Neural progenitor cell (in vitro differentiated cells): ENCODE measurements around the gene HOXB9. TPM values are rescaled to one million over a fixed set of nuclear protein-coding genes. Genes with fewer than 3 reads are reported as not detected.

ENCODE experiments used
- DNase-seq: peaks from one replicate; pipeline ENCODE4 v3.0.0-alpha.2; 2016; ENCODE audit warnings: low spot score
- H2AFZ ChIP-seq: fragments of 200-600 bp; sonication (generic); replicated peaks from 2 replicates; pipeline ENCODE4 v1.6.1; 2016; ENCODE audit warnings: antibody characterized with exemption
- H3F3A ChIP-seq: fragments of 200-600 bp; sonication (generic); 2 replicates; pipeline ENCODE4 v1.6.1; 2016; ENCODE audit warnings: antibody characterized with exemption, low read depth
- H3K27ac ChIP-seq: fragments of 200-600 bp; sonication (generic); 2 replicates; pipeline ENCODE4 v1.5.1; 2016; ENCODE audit warnings: mild to moderate bottlenecking
- H3K27me3 ChIP-seq: fragments of 200-600 bp; sonication (generic); 2 replicates; pipeline ENCODE4 v1.6.1; 2016; ENCODE audit warnings: mild to moderate bottlenecking, moderate library complexity
- H3K36me3 ChIP-seq: fragments of 200-600 bp; sonication (generic); 2 replicates; pipeline ENCODE4 v1.5.1; 2016
- H3K4me1 ChIP-seq: fragments of 200-600 bp; sonication (generic); 2 replicates; pipeline ENCODE4 v1.6.1; 2016; ENCODE audit warnings: mixed run types
- H3K4me2 ChIP-seq: fragments of 200-600 bp; sonication (generic); 2 replicates; pipeline ENCODE4 v1.6.1; 2016
- H3K4me3 ChIP-seq: fragments of 200-600 bp; sonication (generic); 2 replicates; pipeline ENCODE4 v1.5.1; 2016
- H3K79me2 ChIP-seq: fragments of 200-600 bp; sonication (generic); 2 replicates; pipeline ENCODE4 v1.6.1; 2016; ENCODE audit warnings: low read depth
- H3K9ac ChIP-seq: fragments of 200-600 bp; sonication (generic); 2 replicates; pipeline ENCODE4 v1.6.1; 2016
- H3K9me3 ChIP-seq: fragments of 200-600 bp; sonication (generic); 2 replicates; pipeline ENCODE4 v1.5.1; 2016; ENCODE audit warnings: low read depth
- H4K20me1 ChIP-seq: fragments of 200-600 bp; sonication (generic); 2 replicates; pipeline ENCODE4 v1.6.1; 2016; ENCODE audit warnings: low read depth
- H3K27ac Mint-ChIP-seq: 3 replicates; pipeline ENCODE4 v1.8.0; 2021; ENCODE audit warnings: mixed read lengths
- H3K27me3 Mint-ChIP-seq: 2 replicates; pipeline ENCODE4 v1.8.0; 2022; ENCODE audit warnings: low read depth, mild to moderate bottlenecking, inconsistent platforms, moderate library complexity, mixed read lengths; ENCODE audit not compliant: insufficient read depth
- H3K36me3 Mint-ChIP-seq: 3 replicates; pipeline ENCODE4 v1.8.0; 2021; ENCODE audit warnings: mixed read lengths
- H3K4me1 Mint-ChIP-seq: 3 replicates; pipeline ENCODE4 v1.8.0; 2021; ENCODE audit warnings: mixed read lengths
- H3K4me3 Mint-ChIP-seq: 3 replicates; pipeline ENCODE4 v1.8.0; 2021; ENCODE audit warnings: mild to moderate bottlenecking, moderate library complexity, mixed read lengths
- H3K9me3 Mint-ChIP-seq: 3 replicates; pipeline ENCODE4 v1.8.0; 2020; ENCODE audit warnings: mixed read lengths
- CTCF ChIP-seq: fragments of 200-600 bp; sonication (generic); IDR thresholded peaks from 2 replicates; pipeline ENCODE4 v1.5.1; 2017; ENCODE audit warnings: antibody characterized with exemption, mild to moderate bottlenecking
- EZH2 ChIP-seq: fragments of 200-600 bp; sonication (generic); IDR thresholded peaks from 2 replicates; pipeline ENCODE4 v1.6.1; 2017; ENCODE audit warnings: antibody characterized with exemption, mild to moderate bottlenecking, moderate library complexity
- EZH2phosphoT487 ChIP-seq: fragments of 200-600 bp; sonication (generic); IDR thresholded peaks from 2 replicates; pipeline ENCODE4 v1.6.1; 2017; ENCODE audit warnings: antibody characterized with exemption
- total RNA-seq: library from RNA; depleted of rRNA; stranded (reverse); fragments of >200 nt; gene quantifications from 2 replicates; pipeline ENCODE4 v1.2.3, GENCODE V29; 2015; ENCODE audit warnings: low replicate concordance

HOXB9 gene
- total RNA-seq, 1 donor from 2014 or later: not detected

- Histone ChIP-seq H3K27me3 (peaks cover 100% of the 10 kb centered on the region), H2AFZ (no peak overlapping the region), H3K4me2 (no peak overlapping the region), H3K36me3 (no peaks in the 10 kb centered on the region), H3K27ac (no peak overlapping the region), H3F3A (peaks cover 4% of the 10 kb centered on the region), H3K79me2 (no peaks in the 10 kb centered on the region), H3K4me3 (no peak overlapping the region), H3K9ac (no peak overlapping the region), H3K4me1 (peaks cover 9% of the 10 kb centered on the region), H4K20me1 (peaks cover 98% of the 10 kb centered on the region), H3K9me3 (no peaks in the 10 kb centered on the region)
- TF ChIP-seq EZH2 (peak; percentile 91), CTCF (no peak), EZH2phosphoT487 (peak; percentile 82)
- no peaks in the 10 kb centered on the region for H3K36me3 Mint-ChIP-seq
- H3K9me3 Mint-ChIP-seq: peaks cover 14% of the 10 kb centered on the region
- DNase-seq: no peak
- no peak overlapping the region for H3K27ac Mint-ChIP-seq
- H3K4me3 Mint-ChIP-seq: no peak overlapping the region
- peaks cover 2% of the 10 kb centered on the region for H3K4me1 Mint-ChIP-seq
- peaks cover 87% of the 10 kb centered on the region for H3K27me3 Mint-ChIP-seq
Measured at GRCh38 chr17:48621410-48622392, 4.5 kb downstream of the HOXB9 start.

DNA sequence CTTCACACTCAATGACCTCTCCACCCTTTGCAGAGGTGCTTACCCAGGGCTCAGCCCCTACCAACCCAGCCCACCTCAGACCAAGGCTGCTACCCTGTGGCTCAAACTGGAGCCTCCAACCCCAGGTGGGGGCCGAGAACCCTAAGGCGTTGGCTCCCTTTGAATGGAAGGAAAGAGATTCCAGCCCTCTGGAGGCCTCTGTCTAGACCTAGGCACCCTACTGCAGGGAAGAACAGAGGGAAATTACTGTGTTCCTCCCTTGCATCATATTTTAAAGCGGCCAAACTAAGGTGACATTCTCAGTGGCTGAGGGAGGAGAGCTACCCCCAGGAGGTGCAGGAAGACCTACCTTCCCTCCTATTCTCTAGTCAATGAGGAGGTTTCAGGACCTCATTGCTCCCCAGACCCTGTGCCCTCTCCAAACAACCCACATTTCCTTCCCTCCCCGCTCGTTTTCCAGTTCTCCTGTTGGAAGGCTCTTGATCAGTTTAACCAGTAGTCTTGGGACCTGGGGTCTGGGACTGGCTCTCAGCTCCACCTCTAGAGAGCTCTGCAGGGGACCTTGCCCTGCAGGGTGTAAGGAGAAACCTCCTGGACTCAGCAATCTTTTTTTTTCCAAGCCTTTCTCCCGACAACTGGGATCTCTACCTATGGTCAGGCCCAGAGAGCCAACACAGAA is 5.6 kb downstream of the HOXB9 start:
- H3K4me2 ChIP-seq: no peak overlapping the region
- H3K27me3 ChIP-seq: peaks cover 100% of the 10 kb centered on the region
- Mint-ChIP-seq H3K4me1 (peaks cover 2% of the 10 kb centered on the region), H3K4me3 (no peak overlapping the region), H3K27ac (no peak overlapping the region), H3K27me3 (peaks cover 90% of the 10 kb centered on the region), H3K9me3 (peaks cover 14% of the 10 kb centered on the region), H3K36me3 (no peaks in the 10 kb centered on the region)
- peaks cover 98% of the 10 kb centered on the region for H4K20me1 ChIP-seq
- DNase-seq: no peak
- no peak overlapping the region for H3K27ac ChIP-seq
- H3K4me1 ChIP-seq: peaks cover 4% of the 10 kb centered on the region
- H2AFZ ChIP-seq: no peak overlapping the region
- peaks cover 3% of the 10 kb centered on the region for H3F3A ChIP-seq
- H3K9me3 ChIP-seq: no peaks in the 10 kb centered on the region
- no peak overlapping the region for H3K4me3 ChIP-seq
- no peak overlapping the region for H3K9ac ChIP-seq
- TF ChIP-seq EZH2 (no peak), CTCF (no peak)
- H3K79me2 ChIP-seq: no peaks in the 10 kb centered on the region
- no peaks in the 10 kb centered on the region for H3K36me3 ChIP-seq

- Histone ChIP-seq H3K27ac (no peak overlapping the region), H2AFZ (no peak overlapping the region), H3K36me3 (no peaks in the 10 kb centered on the region), H4K20me1 (peaks cover 98% of the 10 kb centered on the region), H3K27me3 (peaks cover 100% of the 10 kb centered on the region), H3K4me3 (no peak overlapping the region), H3F3A (no peaks in the 10 kb centered on the region), H3K4me2 (no peak overlapping the region), H3K9me3 (no peaks in the 10 kb centered on the region), H3K79me2 (no peaks in the 10 kb centered on the region), H3K9ac (no peak overlapping the region), H3K4me1 (no peaks in the 10 kb centered on the region)
- H3K27me3 Mint-ChIP-seq: peaks cover 94% of the 10 kb centered on the region
- H3K36me3 Mint-ChIP-seq: no peaks in the 10 kb centered on the region
- peaks cover 14% of the 10 kb centered on the region for H3K9me3 Mint-ChIP-seq
- H3K4me3 Mint-ChIP-seq: no peak overlapping the region
- peak; percentile 57 for DNase-seq
- peak; percentile 99 for TF ChIP-seq EZH2
- TF ChIP-seq EZH2phosphoT487: peak; percentile 98
- no peak for TF ChIP-seq CTCF
- no peak overlapping the region for H3K27ac Mint-ChIP-seq
- H3K4me1 Mint-ChIP-seq: no peaks in the 10 kb centered on the region
Measured at GRCh38 chr17:48619826-48620449, 6.2 kb downstream of the HOXB9 start.
